Right atrium auricular region (tissue), 2 donors: Measurements from ENCODE around the gene DSE. TPM values are rescaled to one million over a fixed set of nuclear protein-coding genes. Genes with fewer than 3 reads are reported as not detected.

Experiments
- DNase-seq: peaks from one replicate; pipeline ENCODE4 v3.0.0-alpha.2; 2019; ENCODE audit warnings: low spot score
- H3K27ac ChIP-seq, 2 donors: fragments of 200-600 bp; sonication (generic); 1 replicate in 1 of 2; 2 replicates in 1 of 2; pipeline ENCODE4 v1.5.1; 2016 to 2019
- H3K27me3 ChIP-seq, 2 donors: fragments of 200-600 bp; sonication (generic); one replicate each; pipeline versions ENCODE4 v1.5.1 to v1.6.0; 2017 to 2019
- H3K36me3 ChIP-seq: fragments of 200-600 bp; sonication (generic); one replicate; pipeline ENCODE4 v1.5.1; 2016
- H3K4me1 ChIP-seq, 2 donors: fragments of 200-600 bp; sonication (generic); one replicate each; pipeline versions ENCODE4 v1.5.1 to v1.6.0; 2017 to 2019
- H3K4me3 ChIP-seq, 2 donors: fragments of 200-600 bp; sonication (generic); 1 replicate in 1 of 2; 2 replicates in 1 of 2; pipeline ENCODE4 v1.5.1; 2017 to 2019; ENCODE audit warnings: mild to moderate bottlenecking in 1 of 2, moderate library complexity in 1 of 2
- H3K9me3 ChIP-seq, 2 donors: fragments of 200-600 bp; sonication (generic); one replicate each; pipeline ENCODE4 v1.5.1; 2019
- CTCF ChIP-seq, 2 donors: fragments of 200-600 bp; sonication (generic); IDR thresholded peaks; one replicate each; pipeline ENCODE4 v1.5.1; 2019; ENCODE audit warnings: antibody characterized with exemption in 2 of 2
- total RNA-seq, 2 donors: library from RNA; depleted of rRNA; stranded (reverse); fragments of >200 nt; gene quantifications; one replicate each; pipeline ENCODE4 v1.1.0, GENCODE V29; 2016

The DSE gene
- total RNA-seq, 2 donors from 2014 or later = 19.4 to 31.7 TPM

GRCh38 chr6:116472706-116473105 lies 102.0 kb downstream of the DSE start:
- Histone ChIP-seq H3K27ac (no peak overlapping the region), H3K4me1 (peaks cover 0 to 7% of the 10 kb centered on the region in 2 donors), H3K27me3 (no peaks in the 10 kb centered on the region), H3K36me3 (no peaks in the 10 kb centered on the region), H3K4me3 (no peak overlapping the region), H3K9me3 (no peaks in the 10 kb centered on the region)
- TF ChIP-seq CTCF (IDR thresholded peaks at IDR 0.05) = no peak
- no peak for DNase-seq

- Histone ChIP-seq H3K27ac (no peak overlapping the region), H3K27me3 (no peaks in the 10 kb centered on the region), H3K4me3 (no peak overlapping the region), H3K9me3 (no peaks in the 10 kb centered on the region), H3K36me3 (no peaks in the 10 kb centered on the region), H3K4me1 (no peaks in the 10 kb centered on the region)
- no peak for TF ChIP-seq CTCF (IDR thresholded peaks at IDR 0.05)
- no peak for DNase-seq
Measured at GRCh38 chr6:116475141-116475540, 104.4 kb downstream of the DSE start.

- no peak overlapping the region for H3K4me3 ChIP-seq
- H3K9me3 ChIP-seq = no peaks in the 10 kb centered on the region
- H3K27me3 ChIP-seq = no peaks in the 10 kb centered on the region
- no peak for TF ChIP-seq CTCF (IDR thresholded peaks at IDR 0.05)
- H3K36me3 ChIP-seq = no peaks in the 10 kb centered on the region
- DNase-seq = no peak
- no peaks in the 10 kb centered on the region for H3K4me1 ChIP-seq
- H3K27ac ChIP-seq = no peak overlapping the region
Measured at GRCh38 chr6:116476002-116476678, 105.4 kb downstream of the DSE start.

GRCh38 chr6:116482780-116483179 lies 112.0 kb downstream of the DSE start:
- Histone ChIP-seq H3K36me3 (no peaks in the 10 kb centered on the region), H3K4me1 (no peaks in the 10 kb centered on the region), H3K9me3 (no peaks in the 10 kb centered on the region), H3K27ac (no peak overlapping the region), H3K4me3 (no peak overlapping the region), H3K27me3 (no peaks in the 10 kb centered on the region)
- no peak for DNase-seq
- TF ChIP-seq CTCF (IDR thresholded peaks at IDR 0.05) = no peak

- Histone ChIP-seq H3K36me3 (no peaks in the 10 kb centered on the region), H3K9me3 (no peaks in the 10 kb centered on the region), H3K27ac (no peak overlapping the region), H3K27me3 (no peaks in the 10 kb centered on the region), H3K4me3 (no peak overlapping the region), H3K4me1 (no peaks in the 10 kb centered on the region)
- DNase-seq = no peak
- TF ChIP-seq CTCF (IDR thresholded peaks at IDR 0.05) = no peak
Measured at GRCh38 chr6:116483616-116484015, 112.9 kb downstream of the DSE start.
